OCI-LY3 (cell line): Measurements from ENCODE around the gene OTUD5.

Source experiments
- H2AFZ ChIP-seq: fragments of 200-600, 300-600 bp; shearing (Covaris generic); 2 replicates; pipeline ENCODE4 v1.6.0; 2014; ENCODE audit warnings: antibody characterized with exemption, low read depth, low read length
- H3K27ac ChIP-seq: fragments of 200-600, 300-600 bp; sonication (generic); 2 replicates; pipeline ENCODE4 v1.5.1; 2014; ENCODE audit warnings: mild to moderate bottlenecking, low read length, moderate library complexity, mixed read lengths
- H3K27me3 ChIP-seq: fragments of 200-600, 300-600 bp; sonication (generic); 2 replicates; pipeline ENCODE4 v1.6.1; 2014; ENCODE audit warnings: low read depth, low read length, mixed read lengths
- H3K36me3 ChIP-seq: fragments of 200-600, 300-600 bp; sonication (generic); replicated peaks from 2 replicates; pipeline ENCODE3; 2014; ENCODE audit warnings: low read depth, low read length, mixed read lengths
- H3K4me1 ChIP-seq: fragments of 300-600, 200-600 bp; sonication (generic); 2 replicates; pipeline ENCODE4 v1.6.1; 2014; ENCODE audit warnings: low read length, mixed read lengths
- H3K4me2 ChIP-seq: fragments of 200-600, 300-600 bp; sonication (generic); 2 replicates; pipeline ENCODE4 v1.6.1; 2014; ENCODE audit warnings: low read length, mixed read lengths
- H3K4me3 ChIP-seq: fragments of 300-600, 200-600 bp; sonication (generic); 2 replicates; pipeline ENCODE4 v1.5.1; 2014; ENCODE audit warnings: antibody characterized with exemption, mild to moderate bottlenecking, low read length, moderate library complexity
- H3K79me2 ChIP-seq: fragments of 300-600, 200-600 bp; shearing (Covaris generic); 2 replicates; pipeline ENCODE4 v1.6.1; 2014; ENCODE audit warnings: mild to moderate bottlenecking, low read length, mixed read lengths
- H3K9ac ChIP-seq: fragments of 300-600, 200-600 bp; shearing (Covaris generic); 2 replicates; pipeline ENCODE4 v1.6.0; 2014; ENCODE audit warnings: mild to moderate bottlenecking, low read length, moderate library complexity
- H3K9me3 ChIP-seq: fragments of 200-600, 300-600 bp; shearing (Covaris generic); 2 replicates; pipeline ENCODE4 v1.6.1; 2014; ENCODE audit warnings: low read length, mixed read lengths; ENCODE audit not compliant: insufficient read depth
- H4K20me1 ChIP-seq: fragments of 200-600, 300-600 bp; sonication (generic); 2 replicates; pipeline ENCODE4 v1.6.1; 2016; ENCODE audit warnings: low read length, mixed read lengths; ENCODE audit not compliant: insufficient read depth
- CTCF ChIP-seq: fragments of 200-600, 300-600 bp; sonication (generic); IDR thresholded peaks from 2 replicates; pipeline ENCODE4 v1.5.1; 2014; ENCODE audit warnings: antibody characterized with exemption, low read length, low read depth
- EZH2phosphoT487 ChIP-seq: fragments of 200-600 bp; shearing (Covaris generic); IDR thresholded peaks from 2 replicates; pipeline ENCODE4 v1.6.1; 2018; ENCODE audit warnings: antibody characterized with exemption, mixed run types, low read depth

Gene OTUD5

GRCh38 chrX:48896611-48897011, 60.8 kb downstream of the OTUD5 start:
- Histone ChIP-seq H3K4me2 (peak overlapping the region; percentile 95), H3K27me3 (no peaks in the 10 kb centered on the region), H2AFZ (no peak overlapping the region), H4K20me1 (peaks cover 6% of the 10 kb centered on the region; the same call in 1 of the 2 replicates), H3K79me2 (peaks cover 53% of the 10 kb centered on the region), H3K4me1 (peaks cover 19% of the 10 kb centered on the region), H3K4me3 (peak overlapping the region; percentile 100), H3K27ac (peak overlapping the region; percentile 97), H3K36me3 (peaks cover 15% of the 10 kb centered on the region), H3K9ac (peak overlapping the region; percentile 94), H3K9me3 (no peaks in the 10 kb centered on the region)
- no peak for TF ChIP-seq EZH2phosphoT487
- TF ChIP-seq CTCF, result no peak

- Histone ChIP-seq H3K27ac (no peak overlapping the region), H3K9me3 (no peaks in the 10 kb centered on the region), H3K36me3 (peaks cover 9% of the 10 kb centered on the region), H3K4me1 (peaks cover 24% of the 10 kb centered on the region), H3K9ac (no peak overlapping the region), H4K20me1 (peaks cover 6% of the 10 kb centered on the region; the same call in 1 of the 2 replicates), H2AFZ (no peak overlapping the region), H3K79me2 (peaks cover 45% of the 10 kb centered on the region), H3K4me3 (no peak overlapping the region), H3K4me2 (no peak overlapping the region), H3K27me3 (no peaks in the 10 kb centered on the region)
- TF ChIP-seq CTCF (no peak), EZH2phosphoT487 (no peak)
Observed at GRCh38 chrX:48894891-48895290, 62.5 kb downstream of the OTUD5 start.

- Histone ChIP-seq H2AFZ (no peak overlapping the region), H3K27me3 (no peaks in the 10 kb centered on the region), H3K9ac (no peak overlapping the region), H3K9me3 (no peaks in the 10 kb centered on the region), H4K20me1 (peaks cover 6% of the 10 kb centered on the region; the same call in 1 of the 2 replicates), H3K4me1 (peaks cover 16% of the 10 kb centered on the region), H3K27ac (no peak overlapping the region), H3K4me3 (no peak overlapping the region), H3K79me2 (peaks cover 34% of the 10 kb centered on the region), H3K4me2 (no peak overlapping the region), H3K36me3 (peaks cover 4% of the 10 kb centered on the region)
- TF ChIP-seq EZH2phosphoT487 (no peak), CTCF (no peak)
Observed at GRCh38 chrX:48893556-48894348, 63.7 kb downstream of the OTUD5 start.

GRCh38 chrX:48892896-48893295, 64.5 kb downstream of the OTUD5 start:
- Histone ChIP-seq H3K9me3 (no peaks in the 10 kb centered on the region), H3K36me3 (peaks cover 4% of the 10 kb centered on the region), H3K4me2 (no peak overlapping the region), H3K9ac (no peak overlapping the region), H3K27me3 (no peaks in the 10 kb centered on the region), H3K4me1 (peaks cover 16% of the 10 kb centered on the region), H3K79me2 (peaks cover 28% of the 10 kb centered on the region), H4K20me1 (peaks cover 6% of the 10 kb centered on the region; the same call in 1 of the 2 replicates), H3K4me3 (no peak overlapping the region), H3K27ac (no peak overlapping the region), H2AFZ (no peak overlapping the region)
- TF ChIP-seq CTCF (no peak), EZH2phosphoT487 (no peak)
